Hepatocyte (in vitro differentiated cells): Measurements from ENCODE around the gene LILRB5.
"Not testable (repeated sequence)": the region's sequence is repeated elsewhere in the genome, so short reads cannot be mapped to it uniquely, and the experiment has no call there.

ENCODE experiments used
- EZH2 ChIP-seq: fragments of 200-600 bp; sonication (generic); IDR thresholded peaks from 2 replicates; pipeline ENCODE4 v1.6.1; 2016; ENCODE audit warnings: antibody characterized with exemption, mild to moderate bottlenecking, borderline replicate concordance
- TF ChIP-seq, protein P1 (sequence below): fragments of 200-600 bp; sonication (generic); IDR thresholded peaks from 2 replicates; pipeline ENCODE4 v1.5.1; 2016; ENCODE audit warnings: antibody characterized with exemption, mild to moderate bottlenecking; ENCODE audit not compliant: poor library complexity

DNA sequence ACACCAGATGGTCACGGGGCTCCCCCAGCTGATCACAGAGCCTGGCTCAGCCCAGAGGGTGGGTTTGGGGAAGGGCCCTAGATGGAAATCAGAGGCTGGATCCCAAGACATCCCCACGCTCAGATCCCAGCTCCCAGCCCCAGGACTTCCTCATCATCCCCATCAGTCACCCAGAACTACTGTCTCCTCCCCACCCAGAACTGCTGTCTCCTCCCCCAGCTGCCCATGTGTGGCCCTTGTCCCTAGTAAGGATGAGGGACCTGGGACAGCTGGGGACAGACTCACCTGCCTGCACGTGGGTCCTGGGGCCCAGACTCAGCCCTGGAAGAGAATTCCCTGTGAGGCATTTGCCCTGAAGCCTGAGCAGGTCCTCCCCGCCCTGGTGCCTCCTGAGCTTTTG, 14.8 kb downstream of the LILRB5 start:
- TF ChIP-seq, protein P1, sequence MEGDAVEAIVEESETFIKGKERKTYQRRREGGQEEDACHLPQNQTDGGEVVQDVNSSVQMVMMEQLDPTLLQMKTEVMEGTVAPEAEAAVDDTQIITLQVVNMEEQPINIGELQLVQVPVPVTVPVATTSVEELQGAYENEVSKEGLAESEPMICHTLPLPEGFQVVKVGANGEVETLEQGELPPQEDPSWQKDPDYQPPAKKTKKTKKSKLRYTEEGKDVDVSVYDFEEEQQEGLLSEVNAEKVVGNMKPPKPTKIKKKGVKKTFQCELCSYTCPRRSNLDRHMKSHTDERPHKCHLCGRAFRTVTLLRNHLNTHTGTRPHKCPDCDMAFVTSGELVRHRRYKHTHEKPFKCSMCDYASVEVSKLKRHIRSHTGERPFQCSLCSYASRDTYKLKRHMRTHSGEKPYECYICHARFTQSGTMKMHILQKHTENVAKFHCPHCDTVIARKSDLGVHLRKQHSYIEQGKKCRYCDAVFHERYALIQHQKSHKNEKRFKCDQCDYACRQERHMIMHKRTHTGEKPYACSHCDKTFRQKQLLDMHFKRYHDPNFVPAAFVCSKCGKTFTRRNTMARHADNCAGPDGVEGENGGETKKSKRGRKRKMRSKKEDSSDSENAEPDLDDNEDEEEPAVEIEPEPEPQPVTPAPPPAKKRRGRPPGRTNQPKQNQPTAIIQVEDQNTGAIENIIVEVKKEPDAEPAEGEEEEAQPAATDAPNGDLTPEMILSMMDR = not testable (repeated sequence)
- not testable (repeated sequence) for TF ChIP-seq EZH2
